Coronary artery (tissue), 2 donors: ENCODE results near the gene CHMP1A.

Experiments
- DNase-seq: peaks from one replicate; pipeline ENCODE4 v3.0.0-alpha.2; 2017; ENCODE audit warnings: low spot score
- H3K27ac ChIP-seq, 2 donors: fragments of 200-600 bp; sonication (generic); one replicate each; pipeline ENCODE4 v1.5.1; 2016 to 2019
- H3K4me3 ChIP-seq: fragments of 200-600 bp; sonication (generic); 2 replicates; pipeline ENCODE4 v1.5.1; 2016; ENCODE audit warnings: mild to moderate bottlenecking, moderate library complexity
- CTCF ChIP-seq: fragments of 200-600 bp; sonication (generic); IDR thresholded peaks from one replicate; pipeline ENCODE4 v1.5.1; 2019; ENCODE audit warnings: antibody characterized with exemption

CHMP1A gene

GRCh38 chr16:89657442-89658220, at the start of gene CHMP1A, which contains the start of gene SPATA33:
CHMP1A (minus strand) TSS chr16:89657708; CDS start chr16:89657588, 120 bp downstream.
SPATA33 (plus strand) TSS chr16:89657836; CDS start chr16:89657912, 76 bp downstream.
- peak within 1 kb of the TSS; percentile 85 for H3K4me3 ChIP-seq

GRCh38 chr16:89706518-89707260, 49.2 kb upstream of the CHMP1A start:
- no peak overlapping the region for H3K27ac ChIP-seq
- H3K4me3 ChIP-seq, result no peak overlapping the region
- no peak for TF ChIP-seq CTCF
- no peak for DNase-seq

More at GRCh38 chr16:89657442-89658220, at the start of gene CHMP1A, which contains the start of gene SPATA33:
- no peak for TF ChIP-seq CTCF
- peak; percentile 93 for DNase-seq
- peak within 1 kb of the TSS; percentile 64 to 86 for H3K27ac ChIP-seq

- DNase-seq, result no peak
- Histone ChIP-seq H3K27ac (no peak overlapping the region), H3K4me3 (no peak overlapping the region)
- TF ChIP-seq CTCF, result no peak
These were observed 47.5 kb upstream of the CHMP1A start for GRCh38 chr16:89705006-89705405.

- no peak for TF ChIP-seq CTCF
- DNase-seq, result no peak
- H3K27ac ChIP-seq, result no peak overlapping the region
- no peak overlapping the region for H3K4me3 ChIP-seq
These were observed 46.8 kb upstream of the CHMP1A start for GRCh38 chr16:89704281-89704680.

- peak within 1 kb of the TSS; percentile 76 to 90 for H3K27ac ChIP-seq
- DNase-seq, result peak; percentile 89
These were observed 44.2 kb upstream of the CHMP1A start, which contains the start of gene SPATA2L for GRCh38 chr16:89701425-89702406. SPATA2L (minus strand) TSS chr16:89701705; CDS start chr16:89701232, 473 bp downstream.

More at GRCh38 chr16:89701425-89702406, 44.2 kb upstream of the CHMP1A start, which contains the start of gene SPATA2L:
- peak within 1 kb of the TSS; percentile 82 for H3K4me3 ChIP-seq
- TF ChIP-seq CTCF, result no peak
